NCI-H748 treated with DMSO at 0.1 percent for 48 hours (cell line): Measurements from ENCODE around the gene JPH3.

Experiments used
- DNase-seq: peaks from one replicate; lab custom pipeline; 2025; lab: John Stamatoyannopoulos, UW

Gene JPH3

GRCh38 chr16:87601401-87601981 lies 817 bp upstream of the JPH3 start:
- no peak for DNase-seq

- no peak for DNase-seq
These were observed 744 bp downstream of the JPH3 start for GRCh38 chr16:87602821-87603683.

- no peak for DNase-seq
These were observed 1.7 kb downstream of the JPH3 start for GRCh38 chr16:87603684-87604633.

- no peak for DNase-seq
These were observed 2.4 kb downstream of the JPH3 start for GRCh38 chr16:87604634-87605111.

DNA sequence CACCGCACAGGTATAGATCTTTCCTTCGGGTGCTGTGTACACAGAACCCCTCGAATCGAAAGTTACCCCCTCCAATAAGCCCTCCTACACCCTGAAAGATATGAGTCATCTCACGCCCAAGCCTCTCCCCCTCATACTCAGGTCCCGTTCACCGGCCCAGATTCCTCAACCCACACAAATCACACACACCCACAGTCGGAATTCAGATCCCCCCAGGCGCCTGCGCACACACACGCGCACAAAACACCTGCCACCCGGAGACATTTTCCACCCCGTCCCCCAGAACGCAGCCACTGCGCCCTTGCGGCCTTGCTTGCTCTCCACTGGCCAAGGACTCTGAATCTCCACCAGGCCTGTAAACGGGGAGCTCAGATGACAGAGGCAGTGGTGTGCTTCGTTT lies 4.9 kb downstream of the JPH3 start:
- DNase-seq = no peak

- no peak for DNase-seq
These were observed 5.6 kb downstream of the JPH3 start for GRCh38 chr16:87607871-87608270.

DNA sequence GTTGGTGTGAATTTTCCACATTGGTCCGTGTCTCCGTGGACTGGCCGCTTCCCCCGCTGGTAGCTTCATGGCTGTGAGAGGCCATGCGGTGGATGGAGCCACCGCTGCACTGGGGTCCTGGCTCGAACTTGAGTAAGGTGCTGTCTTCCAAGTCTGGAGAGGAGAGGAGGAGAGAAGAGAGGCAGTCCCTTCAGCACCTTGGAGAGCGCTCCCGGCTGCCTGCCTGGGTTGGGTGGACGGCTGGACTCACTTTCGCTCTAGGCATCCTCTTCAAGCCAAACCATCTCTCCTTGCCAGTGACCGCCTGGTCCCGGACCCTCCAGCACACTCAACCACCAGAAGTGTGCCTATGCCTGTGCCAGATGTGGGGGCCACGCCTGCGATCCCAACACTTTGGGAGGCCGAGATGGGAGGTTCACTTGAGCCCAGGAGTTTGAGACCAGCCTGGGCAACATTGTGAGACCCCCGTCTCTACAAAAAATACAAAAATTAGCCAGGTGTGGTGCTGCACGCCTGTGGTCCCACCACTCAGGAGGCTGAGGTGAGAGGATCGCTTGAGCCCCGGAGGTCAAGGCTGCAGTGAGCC lies 6.2 kb downstream of the JPH3 start:
- DNase-seq = no peak

DNA sequence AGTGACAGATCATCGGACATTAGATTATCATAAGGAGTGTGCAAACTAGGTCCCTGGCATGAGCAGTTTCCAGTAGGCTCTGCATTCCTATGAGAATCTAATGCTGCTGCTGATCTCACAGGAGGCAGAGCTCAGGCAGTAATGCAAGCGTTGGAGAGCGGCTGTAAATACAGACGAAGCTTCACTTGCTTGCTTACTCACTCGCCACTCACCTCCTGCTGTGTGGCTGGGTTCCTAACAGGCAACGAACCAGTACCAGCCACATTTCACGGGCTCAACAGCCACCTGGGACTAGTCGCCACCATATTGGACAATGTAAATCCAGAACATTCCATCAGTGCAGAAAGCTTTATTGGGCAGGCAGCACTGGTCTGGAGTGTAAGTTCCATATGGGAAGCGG lies 7.7 kb downstream of the JPH3 start:
- DNase-seq = no peak

GRCh38 chr16:87611456-87611855 lies 9.1 kb downstream of the JPH3 start:
- DNase-seq = no peak

DNA sequence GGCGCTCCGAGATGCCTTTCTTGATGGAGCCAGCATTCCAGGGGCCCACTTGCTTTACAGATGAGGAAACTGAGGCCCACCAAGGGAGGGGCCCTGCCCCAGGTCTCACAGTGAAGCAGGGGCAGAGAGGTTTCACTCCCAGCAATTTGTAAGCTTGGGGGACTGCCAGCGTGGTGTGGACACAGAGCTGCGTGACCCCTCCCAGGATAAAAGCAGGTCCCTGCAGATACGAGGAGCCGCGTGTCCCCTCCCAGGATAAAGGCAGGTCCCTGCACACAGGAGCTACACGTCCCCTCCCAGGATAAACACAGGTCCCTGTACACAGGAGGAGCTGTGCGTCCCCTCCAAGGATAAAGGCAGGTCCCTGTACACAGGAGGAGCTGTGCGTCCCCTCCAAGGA lies 11.7 kb downstream of the JPH3 start:
- no peak for DNase-seq

GRCh38 chr16:87615621-87616041 lies 13.3 kb downstream of the JPH3 start:
- DNase-seq = no peak

- DNase-seq = no peak
These were observed 14.2 kb downstream of the JPH3 start for GRCh38 chr16:87616556-87616955.

DNA sequence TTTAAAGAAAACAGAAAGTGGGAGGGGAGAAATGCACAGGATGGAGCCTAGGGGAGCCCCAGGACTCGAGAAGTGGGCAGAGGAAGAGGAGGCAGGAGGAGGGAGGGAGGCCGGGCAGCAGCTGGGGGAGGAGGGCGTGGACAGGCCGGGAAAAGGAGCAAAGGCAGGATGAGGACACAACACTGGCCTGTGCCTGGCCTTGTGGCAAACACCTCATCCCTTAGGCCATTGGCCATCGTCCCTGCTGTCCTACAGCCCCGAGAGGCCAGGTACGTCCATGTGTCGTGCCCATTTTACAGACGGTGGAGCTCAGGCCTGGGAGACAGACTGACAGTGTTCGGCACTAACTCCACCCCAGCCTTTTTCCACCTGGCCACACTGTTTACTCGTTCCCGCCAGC lies 15.9 kb downstream of the JPH3 start:
- DNase-seq = no peak

DNA sequence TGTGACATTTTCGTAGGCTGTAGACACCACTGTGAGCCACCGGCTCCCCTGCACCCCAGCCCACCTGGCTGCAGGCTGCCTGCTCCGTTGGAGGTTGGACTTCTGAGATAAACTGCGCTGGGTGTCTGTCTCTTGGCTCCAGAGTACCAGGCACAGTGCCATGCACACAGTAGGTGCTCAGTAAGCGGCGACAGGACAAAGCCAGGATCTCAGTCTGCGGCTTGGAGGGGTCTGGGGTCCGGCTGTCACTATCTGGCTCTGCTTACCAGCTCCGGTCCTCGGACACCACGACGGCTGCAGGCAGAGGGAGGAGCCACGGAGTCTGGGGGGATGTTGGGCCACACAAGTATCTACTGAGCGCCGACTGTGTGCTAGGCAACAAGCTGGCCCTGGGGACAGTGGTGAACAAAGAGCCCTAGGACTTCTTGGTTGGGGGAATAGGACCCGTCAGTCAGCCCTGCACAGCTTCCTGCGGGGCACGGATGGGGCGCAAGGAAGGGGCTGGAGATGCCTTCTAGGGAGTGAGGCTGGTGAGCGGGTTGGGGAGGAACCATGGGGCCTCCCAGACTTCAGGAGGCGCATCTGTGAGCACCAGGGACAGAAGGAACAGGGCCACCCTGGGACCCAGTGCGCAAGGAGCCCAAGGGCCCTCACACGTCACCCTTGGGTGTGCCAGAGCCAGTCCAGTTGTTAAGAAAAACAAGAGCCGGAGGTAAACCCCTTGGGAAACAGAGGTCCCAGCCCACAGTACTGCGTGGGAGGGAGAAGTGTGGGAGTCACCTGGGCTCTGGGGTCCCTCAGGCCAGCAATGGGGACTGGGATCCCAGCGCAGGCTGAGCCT lies 17.3 kb downstream of the JPH3 start:
- no peak for DNase-seq

- no peak for DNase-seq
These were observed 17.8 kb downstream of the JPH3 start for GRCh38 chr16:87620201-87620495.

GRCh38 chr16:87621550-87621829 lies 19.2 kb downstream of the JPH3 start:
- DNase-seq = no peak

GRCh38 chr16:87621976-87622713 lies 19.8 kb downstream of the JPH3 start:
- no peak for DNase-seq

- DNase-seq = no peak
These were observed 20.5 kb downstream of the JPH3 start for GRCh38 chr16:87622756-87623319.

DNA sequence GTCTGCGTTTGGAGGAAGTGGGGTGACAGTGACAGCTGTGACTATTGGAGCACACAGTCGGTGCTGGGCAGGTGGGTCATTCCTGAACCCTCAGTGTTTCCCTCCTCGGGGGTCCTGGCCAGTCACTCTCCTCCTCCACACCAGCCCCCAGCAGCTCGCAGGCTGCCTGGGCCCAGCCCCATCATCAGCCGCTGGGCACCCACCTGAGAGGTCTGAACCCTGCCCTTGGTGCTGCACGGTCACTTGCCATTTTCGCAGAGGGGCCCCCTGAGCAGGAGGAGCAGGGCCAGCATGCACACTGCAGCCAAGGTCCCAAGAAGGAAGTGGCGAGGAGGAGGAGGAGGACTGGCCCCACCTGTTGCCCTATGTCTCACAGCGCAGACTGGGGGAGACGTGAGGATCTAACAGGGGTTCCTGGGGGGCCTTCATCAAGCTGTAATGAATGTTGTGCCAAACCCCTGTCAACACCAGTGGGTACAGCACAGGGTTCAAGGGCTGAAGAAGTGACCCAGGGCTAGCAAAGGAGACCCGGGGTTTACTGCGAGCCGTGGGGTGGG lies 23.0 kb downstream of the JPH3 start:
- no peak for DNase-seq

DNA sequence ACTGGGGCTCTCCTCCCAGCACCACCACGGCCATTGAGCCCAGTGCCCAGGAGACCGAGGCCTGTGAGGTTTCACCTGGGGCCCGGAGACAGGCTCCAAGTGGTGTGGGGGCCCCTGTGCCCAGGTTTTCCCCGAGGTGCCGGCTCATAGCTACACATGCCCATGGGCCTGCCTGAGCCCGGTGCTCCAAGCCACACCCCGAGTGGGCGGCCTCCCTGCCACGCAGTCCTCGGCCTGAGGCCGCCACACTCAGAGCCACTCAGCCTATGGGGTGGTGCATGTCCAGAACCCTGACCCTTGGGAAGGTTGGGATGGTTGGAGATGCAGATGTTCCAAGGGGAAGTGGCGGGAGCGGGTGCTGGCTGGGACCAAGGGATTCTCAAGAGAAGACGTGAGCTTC lies 24.1 kb downstream of the JPH3 start:
- DNase-seq = no peak
